ENCODE results near the gene NCK2. TPM values are rescaled to one million over a fixed set of nuclear protein-coding genes. Genes with fewer than 3 reads are reported as not detected.

Gene NCK2
- total and polyA plus RNA-seq, 9 of the 15 experiments (the other 6 are each of a cell fraction or from before 2014, with no cell fraction given) = 0.90 to 27.9 (median 15.9) TPM

DNA sequence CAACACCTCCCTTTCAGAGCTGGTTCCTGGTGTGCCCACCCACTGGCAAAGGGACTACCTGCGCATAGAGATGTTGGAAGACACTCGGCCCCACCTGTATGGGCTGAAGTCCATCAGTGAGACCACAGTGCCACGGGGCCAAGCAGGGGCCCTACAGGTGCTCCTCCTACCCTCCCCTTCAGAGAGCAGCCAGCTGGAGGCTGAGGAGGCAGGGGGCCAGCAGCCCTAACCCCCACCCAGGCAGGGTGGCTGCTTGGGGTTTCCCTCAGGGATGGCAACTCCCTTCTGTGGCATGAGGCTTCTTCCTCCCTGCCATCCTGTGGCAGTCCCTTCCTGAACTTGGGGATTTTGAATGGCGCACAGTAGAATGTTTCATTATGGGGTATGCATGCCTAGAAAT lies 125.3 kb downstream of the NCK2 start:
- POLR2A ChIA-PET = no interaction called here
- Histone ChIP-seq H3K27ac (ENCODE audit: extremely low read depth, low read depth, low read length) (no peak overlapping the region), H3K9me1 (ENCODE audit: control insufficient read depth, insufficient read depth, low read length) (peaks cover 5% of the 10 kb centered on the region), H3K9ac (ENCODE audit: insufficient read depth in 1 of 2, low read depth in 2 of 2, low read length in 2 of 2) (no peak overlapping the region), H4K20me1 (replicated peaks; ENCODE audit: control insufficient read depth, insufficient read depth, low read length) (peaks cover 7% of the 10 kb centered on the region), H3K9me3 (replicated peaks; ENCODE audit: control insufficient read depth, insufficient read depth, low read depth, low read length) (no peaks in the 10 kb centered on the region), H3K4me2 (ENCODE audit: insufficient read depth, low read length) (no peak overlapping the region), H3K4me3 (no peak overlapping the region), H3K36me3 (ENCODE audit: control insufficient read depth, insufficient read depth, low read length) (no peaks in the 10 kb centered on the region), H2AFZ (ENCODE audit: low read depth, low read length) (no peak overlapping the region), H3K79me2 (ENCODE audit: control insufficient read depth, insufficient read depth, low read length) (peaks cover 12% of the 10 kb centered on the region; the same call in 2 of the 3 replicates), H3K4me1 (replicated peaks in 1 of 2; ENCODE audit: control insufficient read depth in 2 of 2, insufficient read depth in 2 of 2, low read length in 2 of 2) (peaks cover 12 to 13% of the 10 kb centered on the region in 2 experiments), H3K27me3 (ENCODE audit: control insufficient read depth in 2 of 2, insufficient read depth in 2 of 2, low read length in 2 of 2) (no peaks in the 10 kb centered on the region)
- BruUV-seq (replicated peaks) = no TSS peak
- DNase-seq (ENCODE audit: extremely low read depth in 1 of 4, low spot score in 3 of 4) (no peak), FAIRE-seq (no peak), ATAC-seq (no peak)
- intact Hi-C loops (cut with micrococcal nuclease) = no loop called here
- CTCF ChIA-PET (ENCODE audit: low intra/inter-chr PET ratio) = no interaction called here
- WGBS (ENCODE audit: insufficient coverage, low coverage, missing lambda C conversion rate) = 82% methylated on average over 3 of the region's 4 CpGs
- in situ Hi-C loops (cut with MboI) = no loop called here
- TF ChIP-seq MCM7 (IDR thresholded peaks at IDR 0.05) (no peak), STAG1 (CRISPR knock-in tag; IDR thresholded peaks at IDR 0.05; ENCODE audit: borderline replicate concordance) (no peak), SNRNP70 (optimal IDR thresholded peaks at IDR 0.05; ENCODE audit: low read depth, low read length) (no peak), NONO (IDR thresholded peaks at IDR 0.05; ENCODE audit: low read depth in 2 of 2, low read length in 1 of 2) (no peak), CHD4 (IDR thresholded peaks at IDR 0.05; ENCODE audit: insufficient read depth, insufficient replicate concordance, low read depth, low read length, poor library complexity, severe bottlenecking) (no peak), TAF9B (IDR thresholded peaks at IDR 0.05; ENCODE audit: partially characterized antibody) (no peak), POLR2H (tag; IDR thresholded peaks at IDR 0.05; ENCODE audit: low read depth) (no peak), ZNF165 (CRISPR knock-in tag; IDR thresholded peaks at IDR 0.05; ENCODE audit: borderline replicate concordance) (no peak), SOX6 (IDR thresholded peaks at IDR 0.05) (no peak), NBN (IDR thresholded peaks at IDR 0.05; ENCODE audit: low read depth) (no peak), HNRNPLL (IDR thresholded peaks at IDR 0.05; ENCODE audit: low read depth, low read length, poor library complexity, severe bottlenecking) (no peak)
- TF ChIP-seq, protein P1, sequence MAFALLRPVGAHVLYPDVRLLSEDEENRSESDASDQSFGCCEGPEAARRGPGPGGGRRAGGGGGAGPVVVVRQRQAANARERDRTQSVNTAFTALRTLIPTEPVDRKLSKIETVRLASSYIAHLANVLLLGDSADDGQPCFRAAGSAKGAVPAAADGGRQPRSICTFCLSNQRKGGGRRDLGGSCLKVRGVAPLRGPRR (CRISPR knock-in tag; IDR thresholded peaks at IDR 0.05) = no peak
- TF ChIP-seq, protein P2, sequence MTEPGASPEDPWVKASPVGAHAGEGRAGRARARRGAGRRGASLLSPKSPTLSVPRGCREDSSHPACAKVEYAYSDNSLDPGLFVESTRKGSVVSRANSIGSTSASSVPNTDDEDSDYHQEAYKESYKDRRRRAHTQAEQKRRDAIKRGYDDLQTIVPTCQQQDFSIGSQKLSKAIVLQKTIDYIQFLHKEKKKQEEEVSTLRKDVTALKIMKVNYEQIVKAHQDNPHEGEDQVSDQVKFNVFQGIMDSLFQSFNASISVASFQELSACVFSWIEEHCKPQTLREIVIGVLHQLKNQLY (CRISPR knock-in tag; conservative IDR thresholded peaks at IDR 0.05) = no peak
- TF ChIP-seq, protein P3, sequence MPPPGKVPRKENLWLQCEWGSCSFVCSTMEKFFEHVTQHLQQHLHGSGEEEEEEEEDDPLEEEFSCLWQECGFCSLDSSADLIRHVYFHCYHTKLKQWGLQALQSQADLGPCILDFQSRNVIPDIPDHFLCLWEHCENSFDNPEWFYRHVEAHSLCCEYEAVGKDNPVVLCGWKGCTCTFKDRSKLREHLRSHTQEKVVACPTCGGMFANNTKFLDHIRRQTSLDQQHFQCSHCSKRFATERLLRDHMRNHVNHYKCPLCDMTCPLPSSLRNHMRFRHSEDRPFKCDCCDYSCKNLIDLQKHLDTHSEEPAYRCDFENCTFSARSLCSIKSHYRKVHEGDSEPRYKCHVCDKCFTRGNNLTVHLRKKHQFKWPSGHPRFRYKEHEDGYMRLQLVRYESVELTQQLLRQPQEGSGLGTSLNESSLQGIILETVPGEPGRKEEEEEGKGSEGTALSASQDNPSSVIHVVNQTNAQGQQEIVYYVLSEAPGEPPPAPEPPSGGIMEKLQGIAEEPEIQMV (tag; conservative IDR thresholded peaks at IDR 0.05; ENCODE audit: low read depth) = no peak
- TF ChIP-seq, protein P4, sequence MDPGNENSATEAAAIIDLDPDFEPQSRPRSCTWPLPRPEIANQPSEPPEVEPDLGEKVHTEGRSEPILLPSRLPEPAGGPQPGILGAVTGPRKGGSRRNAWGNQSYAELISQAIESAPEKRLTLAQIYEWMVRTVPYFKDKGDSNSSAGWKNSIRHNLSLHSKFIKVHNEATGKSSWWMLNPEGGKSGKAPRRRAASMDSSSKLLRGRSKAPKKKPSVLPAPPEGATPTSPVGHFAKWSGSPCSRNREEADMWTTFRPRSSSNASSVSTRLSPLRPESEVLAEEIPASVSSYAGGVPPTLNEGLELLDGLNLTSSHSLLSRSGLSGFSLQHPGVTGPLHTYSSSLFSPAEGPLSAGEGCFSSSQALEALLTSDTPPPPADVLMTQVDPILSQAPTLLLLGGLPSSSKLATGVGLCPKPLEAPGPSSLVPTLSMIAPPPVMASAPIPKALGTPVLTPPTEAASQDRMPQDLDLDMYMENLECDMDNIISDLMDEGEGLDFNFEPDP (CRISPR knock-in tag; IDR thresholded peaks at IDR 0.05) = no peak

All from K562 (cell line).